Panc1 (cell line): ENCODE measurements around the gene TBCC.

ENCODE experiments used
- POLR2AphosphoS5 ChIP-seq: IDR thresholded peaks from 2 replicates; pipeline ENCODE4 v1.6.1; 2012; ENCODE audit warnings: mild to moderate bottlenecking, low read depth, low read length, moderate library complexity
- SIN3A ChIP-seq: IDR thresholded peaks from 2 replicates; pipeline ENCODE4 v1.6.1; 2012; ENCODE audit warnings: low read depth, mild to moderate bottlenecking, low read length, moderate library complexity, borderline replicate concordance; ENCODE audit not compliant: insufficient read depth
- TCF7L2 ChIP-seq: IDR thresholded peaks from 2 replicates; pipeline ENCODE4 v1.6.1; 2011; ENCODE audit warnings: mild to moderate bottlenecking, low read depth, low read length, inconsistent platforms
- TF ChIP-seq, protein P1 (sequence below): fragments of 450-650 bp; IDR thresholded peaks from 2 replicates; pipeline ENCODE4 v1.5.1; 2017; ENCODE audit warnings: mild to moderate bottlenecking
- TF ChIP-seq, protein P2 (sequence below), 2 experiments: IDR thresholded peaks; 2 replicates each; pipeline ENCODE4 v1.6.1; 2011 to 2012; ENCODE audit warnings: low read depth in 2 of 2, control low read depth in 1 of 2, low read length in 1 of 2, mild to moderate bottlenecking in 1 of 2, moderate library complexity in 1 of 2; ENCODE audit not compliant: insufficient read depth in 1 of 2

DNA sequence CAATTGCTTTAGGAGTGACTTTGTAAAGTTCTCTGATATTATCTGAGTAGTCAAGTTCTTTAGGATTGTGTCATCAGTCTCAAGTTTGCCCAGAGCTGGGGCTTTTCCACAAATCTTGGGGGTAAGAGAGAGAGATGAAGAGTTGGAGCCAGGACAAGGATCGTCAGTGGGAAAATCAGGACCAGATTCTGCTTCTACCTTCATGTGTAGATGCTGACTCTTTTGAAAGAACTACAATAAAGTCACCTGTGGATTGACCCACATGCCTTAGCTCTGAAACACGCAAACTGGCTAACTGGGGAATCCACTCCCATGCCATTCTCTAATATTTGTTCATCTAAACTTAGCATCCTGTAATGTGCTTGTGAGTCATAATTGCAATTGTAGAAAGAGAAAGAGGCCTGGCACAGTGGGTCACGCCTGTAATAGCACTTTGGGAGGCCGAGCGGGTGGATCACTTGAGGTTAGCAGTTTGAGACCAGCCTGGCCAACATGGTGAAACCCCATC, 20.3 kb upstream of the TBCC start:
- TF ChIP-seq, protein P1, sequence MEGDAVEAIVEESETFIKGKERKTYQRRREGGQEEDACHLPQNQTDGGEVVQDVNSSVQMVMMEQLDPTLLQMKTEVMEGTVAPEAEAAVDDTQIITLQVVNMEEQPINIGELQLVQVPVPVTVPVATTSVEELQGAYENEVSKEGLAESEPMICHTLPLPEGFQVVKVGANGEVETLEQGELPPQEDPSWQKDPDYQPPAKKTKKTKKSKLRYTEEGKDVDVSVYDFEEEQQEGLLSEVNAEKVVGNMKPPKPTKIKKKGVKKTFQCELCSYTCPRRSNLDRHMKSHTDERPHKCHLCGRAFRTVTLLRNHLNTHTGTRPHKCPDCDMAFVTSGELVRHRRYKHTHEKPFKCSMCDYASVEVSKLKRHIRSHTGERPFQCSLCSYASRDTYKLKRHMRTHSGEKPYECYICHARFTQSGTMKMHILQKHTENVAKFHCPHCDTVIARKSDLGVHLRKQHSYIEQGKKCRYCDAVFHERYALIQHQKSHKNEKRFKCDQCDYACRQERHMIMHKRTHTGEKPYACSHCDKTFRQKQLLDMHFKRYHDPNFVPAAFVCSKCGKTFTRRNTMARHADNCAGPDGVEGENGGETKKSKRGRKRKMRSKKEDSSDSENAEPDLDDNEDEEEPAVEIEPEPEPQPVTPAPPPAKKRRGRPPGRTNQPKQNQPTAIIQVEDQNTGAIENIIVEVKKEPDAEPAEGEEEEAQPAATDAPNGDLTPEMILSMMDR = no peak
- no peak for TF ChIP-seq POLR2AphosphoS5
- TF ChIP-seq, protein P2, sequence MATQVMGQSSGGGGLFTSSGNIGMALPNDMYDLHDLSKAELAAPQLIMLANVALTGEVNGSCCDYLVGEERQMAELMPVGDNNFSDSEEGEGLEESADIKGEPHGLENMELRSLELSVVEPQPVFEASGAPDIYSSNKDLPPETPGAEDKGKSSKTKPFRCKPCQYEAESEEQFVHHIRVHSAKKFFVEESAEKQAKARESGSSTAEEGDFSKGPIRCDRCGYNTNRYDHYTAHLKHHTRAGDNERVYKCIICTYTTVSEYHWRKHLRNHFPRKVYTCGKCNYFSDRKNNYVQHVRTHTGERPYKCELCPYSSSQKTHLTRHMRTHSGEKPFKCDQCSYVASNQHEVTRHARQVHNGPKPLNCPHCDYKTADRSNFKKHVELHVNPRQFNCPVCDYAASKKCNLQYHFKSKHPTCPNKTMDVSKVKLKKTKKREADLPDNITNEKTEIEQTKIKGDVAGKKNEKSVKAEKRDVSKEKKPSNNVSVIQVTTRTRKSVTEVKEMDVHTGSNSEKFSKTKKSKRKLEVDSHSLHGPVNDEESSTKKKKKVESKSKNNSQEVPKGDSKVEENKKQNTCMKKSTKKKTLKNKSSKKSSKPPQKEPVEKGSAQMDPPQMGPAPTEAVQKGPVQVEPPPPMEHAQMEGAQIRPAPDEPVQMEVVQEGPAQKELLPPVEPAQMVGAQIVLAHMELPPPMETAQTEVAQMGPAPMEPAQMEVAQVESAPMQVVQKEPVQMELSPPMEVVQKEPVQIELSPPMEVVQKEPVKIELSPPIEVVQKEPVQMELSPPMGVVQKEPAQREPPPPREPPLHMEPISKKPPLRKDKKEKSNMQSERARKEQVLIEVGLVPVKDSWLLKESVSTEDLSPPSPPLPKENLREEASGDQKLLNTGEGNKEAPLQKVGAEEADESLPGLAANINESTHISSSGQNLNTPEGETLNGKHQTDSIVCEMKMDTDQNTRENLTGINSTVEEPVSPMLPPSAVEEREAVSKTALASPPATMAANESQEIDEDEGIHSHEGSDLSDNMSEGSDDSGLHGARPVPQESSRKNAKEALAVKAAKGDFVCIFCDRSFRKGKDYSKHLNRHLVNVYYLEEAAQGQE (IDR thresholded peaks at IDR 0.05; ENCODE audit: insufficient read depth in 1 of 2, low read depth in 2 of 2, low read length in 1 of 2) = no peak
- TF ChIP-seq SIN3A = no peak
- TF ChIP-seq TCF7L2 = no peak
